Esophagus squamous epithelium (tissue), 5 donors: ENCODE measurements around the gene SPSB4. TPM values are rescaled to one million over a fixed set of nuclear protein-coding genes. Genes with fewer than 3 reads are reported as not detected.

Experiments used
- DNase-seq: peaks from one replicate; lab custom pipeline; 2025; lab: John Stamatoyannopoulos, UW
- H3K27ac ChIP-seq, 4 donors: fragments of 200-600 bp; sonication (generic); one replicate each; pipeline ENCODE4 v1.5.1; 2016 to 2019; ENCODE audit warnings: mild to moderate bottlenecking in 1 of 4
- H3K27me3 ChIP-seq, 4 donors: fragments of 200-600 bp; sonication (generic); 1 replicate in 3 of 4; 2 replicates in 1 of 4; pipeline versions ENCODE4 v1.5.1 to v1.6.0; 2017 to 2021; ENCODE audit warnings: antibody characterized with exemption in 1 of 4
- H3K36me3 ChIP-seq, 3 donors: fragments of 200-600 bp; sonication (generic); one replicate each; pipeline ENCODE4 v1.5.1; 2016 to 2019
- H3K4me1 ChIP-seq, 3 donors: fragments of 200-600 bp; sonication (generic); one replicate each; pipeline ENCODE4 v1.5.1; 2017 to 2019
- H3K4me3 ChIP-seq, 4 donors: fragments of 200-600 bp; sonication (generic); 1 replicate in 3 of 4; 2 replicates in 1 of 4; pipeline ENCODE4 v1.5.1; 2016 to 2019; ENCODE audit warnings: mild to moderate bottlenecking in 2 of 4, moderate library complexity in 1 of 4
- H3K9me3 ChIP-seq, 3 donors: fragments of 200-600 bp; sonication (generic); one replicate each; pipeline ENCODE4 v1.5.1; 2016 to 2019
- POLR2A ChIP-seq, 4 donors: fragments of 450-650 bp; IDR thresholded peaks; one replicate each; pipeline ENCODE4 v1.6.1; 2017; ENCODE audit warnings: antibody characterized with exemption in 4 of 4, mild to moderate bottlenecking in 4 of 4, moderate library complexity in 3 of 4
- WGBS, 2 donors: methylation state at CpG; one replicate each; pipeline ENCODE4 v1.1.5; 2018; 5-methylcytosine and 5-hydroxymethylcytosine counted together
- intact Hi-C: fragments of 100-400 bp; cut with DNase I; formaldehyde crosslinking; loops from one replicate; pipeline ENCODE4 v1.15.0; 2022
- total RNA-seq, 4 donors: library from RNA; depleted of rRNA; stranded (reverse); fragments of >200 nt; gene quantifications; one replicate each; pipeline ENCODE4 v1.1.0, GENCODE V29; 2016
- TF ChIP-seq, protein P1 (sequence below), 6 experiments: fragments of 450-650 bp in 4 of 6; fragments of 200-600 bp in 2 of 6; sonication (generic) in 2 of 6; IDR thresholded peaks; one replicate each; pipeline ENCODE4 v1.5.1; 2016 to 2019; ENCODE audit warnings: antibody characterized with exemption in 6 of 6, mild to moderate bottlenecking in 4 of 6, moderate library complexity in 4 of 6
- donor health status: DM: yes; HTN: yes; CAD: no.

The SPSB4 gene
- total RNA-seq, 4 donors from 2014 or later = not detected

DNA sequence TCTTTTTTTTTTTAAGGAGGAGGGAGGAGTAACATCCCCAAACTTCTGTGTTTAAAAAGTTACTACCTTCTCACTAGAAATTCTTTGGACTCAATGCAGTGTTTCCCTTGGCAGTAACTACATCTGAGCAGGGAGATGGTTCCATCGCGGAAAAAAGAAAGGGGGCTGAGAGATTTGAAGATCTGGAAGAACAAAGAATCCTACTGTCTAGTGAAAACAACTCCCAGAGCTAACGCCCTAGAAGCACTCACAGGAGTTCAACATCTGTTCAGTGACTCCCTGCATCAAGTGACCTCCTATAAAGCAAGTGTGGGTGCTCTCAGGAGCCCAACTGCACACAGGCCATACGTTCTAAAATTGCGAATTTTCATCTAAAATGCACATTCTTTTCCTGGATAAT, 113.7 kb downstream of the SPSB4 start:
- intact Hi-C loops = no loop called here
- peaks cover 0 to 7% (median 0%) of the 10 kb centered on the region in 4 donors for H3K27me3 ChIP-seq
- H3K27ac ChIP-seq = no peak overlapping the region
- 67 to 75% methylated on average over 5 of the region's 5 CpGs for WGBS, 2 donors
- no peak for DNase-seq
- no peak overlapping the region for H3K4me3 ChIP-seq
- H3K36me3 ChIP-seq = no peaks in the 10 kb centered on the region
- no peaks in the 10 kb centered on the region for H3K4me1 ChIP-seq
- TF ChIP-seq POLR2A (IDR thresholded peaks at IDR 0.05) = no peak
- TF ChIP-seq, protein P1, sequence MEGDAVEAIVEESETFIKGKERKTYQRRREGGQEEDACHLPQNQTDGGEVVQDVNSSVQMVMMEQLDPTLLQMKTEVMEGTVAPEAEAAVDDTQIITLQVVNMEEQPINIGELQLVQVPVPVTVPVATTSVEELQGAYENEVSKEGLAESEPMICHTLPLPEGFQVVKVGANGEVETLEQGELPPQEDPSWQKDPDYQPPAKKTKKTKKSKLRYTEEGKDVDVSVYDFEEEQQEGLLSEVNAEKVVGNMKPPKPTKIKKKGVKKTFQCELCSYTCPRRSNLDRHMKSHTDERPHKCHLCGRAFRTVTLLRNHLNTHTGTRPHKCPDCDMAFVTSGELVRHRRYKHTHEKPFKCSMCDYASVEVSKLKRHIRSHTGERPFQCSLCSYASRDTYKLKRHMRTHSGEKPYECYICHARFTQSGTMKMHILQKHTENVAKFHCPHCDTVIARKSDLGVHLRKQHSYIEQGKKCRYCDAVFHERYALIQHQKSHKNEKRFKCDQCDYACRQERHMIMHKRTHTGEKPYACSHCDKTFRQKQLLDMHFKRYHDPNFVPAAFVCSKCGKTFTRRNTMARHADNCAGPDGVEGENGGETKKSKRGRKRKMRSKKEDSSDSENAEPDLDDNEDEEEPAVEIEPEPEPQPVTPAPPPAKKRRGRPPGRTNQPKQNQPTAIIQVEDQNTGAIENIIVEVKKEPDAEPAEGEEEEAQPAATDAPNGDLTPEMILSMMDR (IDR thresholded peaks at IDR 0.05) = no peak
- H3K9me3 ChIP-seq = peaks cover 0 to 13% (median 11%) of the 10 kb centered on the region in 3 donors

DNA sequence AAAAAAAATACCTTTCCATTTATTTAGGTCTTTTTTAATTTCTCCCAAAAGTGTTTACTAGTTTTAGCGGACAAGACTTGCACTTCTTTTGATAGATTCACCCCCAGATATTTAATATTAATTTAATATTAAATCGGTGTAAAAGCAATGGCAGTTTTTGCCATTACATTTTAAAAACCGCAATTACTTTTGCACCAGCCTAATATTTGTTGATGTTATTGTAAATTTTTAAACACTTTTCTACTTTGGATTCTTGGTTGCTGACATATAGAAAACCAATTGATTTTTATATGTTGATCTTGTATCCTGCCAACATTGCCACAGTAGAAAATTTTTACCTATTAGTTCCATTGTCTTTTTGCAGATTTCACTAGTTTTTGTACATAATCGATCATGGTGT, 116.5 kb downstream of the SPSB4 start:
- no peaks in the 10 kb centered on the region for H3K36me3 ChIP-seq
- no peak overlapping the region for H3K4me3 ChIP-seq
- H3K9me3 ChIP-seq = no peaks in the 10 kb centered on the region
- no peak for DNase-seq
- H3K27me3 ChIP-seq = peaks cover 0 to 7% (median 0%) of the 10 kb centered on the region in 4 donors
- WGBS, 2 donors = 90 to 93% methylated on average over 4 of the region's 4 CpGs
- no peak overlapping the region for H3K27ac ChIP-seq
- H3K4me1 ChIP-seq = no peaks in the 10 kb centered on the region
- TF ChIP-seq, protein P1 (IDR thresholded peaks at IDR 0.05) = no peak
- no peak for TF ChIP-seq POLR2A (IDR thresholded peaks at IDR 0.05)
- intact Hi-C loops = no loop called here

DNA sequence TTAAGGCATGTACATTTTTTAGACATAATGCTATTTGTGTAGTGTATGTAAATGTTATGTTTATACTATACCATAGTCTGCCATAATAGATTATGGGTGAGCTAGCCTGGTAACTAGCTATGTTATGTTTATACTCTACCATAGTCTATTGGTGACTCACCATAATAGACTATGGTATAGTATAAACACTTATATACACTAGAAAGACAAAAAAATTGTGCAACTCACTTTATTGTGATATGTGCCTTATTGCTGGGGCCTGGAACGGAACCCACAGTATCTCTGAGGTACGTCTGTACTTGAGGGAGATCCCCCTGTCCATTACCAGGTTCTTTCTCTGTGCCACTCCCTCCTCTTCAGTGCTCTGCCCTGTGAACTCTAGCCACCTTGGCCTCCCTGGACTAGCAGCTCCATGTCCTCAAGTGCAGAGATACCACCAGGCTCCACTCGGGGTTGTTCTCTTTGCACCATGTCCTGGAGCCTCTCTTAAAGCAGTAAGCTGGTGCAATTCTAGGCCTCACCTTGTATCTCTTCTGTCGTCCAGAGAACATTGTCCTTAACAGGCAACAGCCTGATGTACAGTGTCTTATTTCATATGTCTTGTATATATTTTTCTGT, 119.6 kb downstream of the SPSB4 start:
- Histone ChIP-seq H3K4me3 (no peak overlapping the region), H3K36me3 (no peaks in the 10 kb centered on the region), H3K27me3 (peaks cover 0 to 23% (median 0%) of the 10 kb centered on the region in 4 donors), H3K27ac (no peak overlapping the region), H3K4me1 (no peaks in the 10 kb centered on the region), H3K9me3 (no peaks in the 10 kb centered on the region)
- 64 to 78% methylated on average over 4 of the region's 4 CpGs for WGBS, 2 donors
- no peak for DNase-seq
- TF ChIP-seq, protein P1 (IDR thresholded peaks at IDR 0.05) = no peak
- no peak for TF ChIP-seq POLR2A (IDR thresholded peaks at IDR 0.05)
- intact Hi-C loops = loop anchor here (10.0 kb wide), 1 partner anchor 66 kb away; no protein-coding TSS in a partner anchor

DNA sequence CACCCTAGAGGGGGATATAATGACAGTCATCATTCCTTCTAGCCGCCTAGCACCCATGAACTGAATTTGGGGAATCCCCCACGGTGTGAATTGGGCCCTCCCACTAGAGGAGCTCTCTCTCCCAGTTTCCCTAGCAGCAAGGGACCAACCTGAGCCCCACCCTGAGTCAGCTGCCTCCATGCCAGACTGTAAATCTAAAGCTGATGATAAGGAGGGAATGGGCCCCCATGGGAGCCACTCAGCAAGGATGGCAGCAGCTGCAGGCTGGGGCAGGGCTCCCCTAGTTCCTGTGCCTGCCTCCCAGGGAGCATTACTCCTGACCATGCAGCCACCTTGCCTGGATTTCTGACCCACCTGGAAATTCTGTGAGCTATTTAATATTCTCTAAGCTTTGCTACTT, 123.5 kb downstream of the SPSB4 start:
- no peak overlapping the region for H3K27ac ChIP-seq
- intact Hi-C loops = loop anchor here (10.0 kb wide), 1 partner anchor 70 kb away; no protein-coding TSS in a partner anchor
- H3K27me3 ChIP-seq = peaks cover 0 to 16% (median 0%) of the 10 kb centered on the region in 4 donors
- no peaks in the 10 kb centered on the region for H3K36me3 ChIP-seq
- H3K9me3 ChIP-seq = no peaks in the 10 kb centered on the region
- H3K4me1 ChIP-seq = no peaks in the 10 kb centered on the region
- no peak for DNase-seq
- WGBS, 2 donors = 47 to 48% methylated on average over 2 of the region's 2 CpGs
- no peak overlapping the region for H3K4me3 ChIP-seq
- no peak for TF ChIP-seq POLR2A (IDR thresholded peaks at IDR 0.05)
- TF ChIP-seq, protein P1 (IDR thresholded peaks at IDR 0.05) = no peak

DNA sequence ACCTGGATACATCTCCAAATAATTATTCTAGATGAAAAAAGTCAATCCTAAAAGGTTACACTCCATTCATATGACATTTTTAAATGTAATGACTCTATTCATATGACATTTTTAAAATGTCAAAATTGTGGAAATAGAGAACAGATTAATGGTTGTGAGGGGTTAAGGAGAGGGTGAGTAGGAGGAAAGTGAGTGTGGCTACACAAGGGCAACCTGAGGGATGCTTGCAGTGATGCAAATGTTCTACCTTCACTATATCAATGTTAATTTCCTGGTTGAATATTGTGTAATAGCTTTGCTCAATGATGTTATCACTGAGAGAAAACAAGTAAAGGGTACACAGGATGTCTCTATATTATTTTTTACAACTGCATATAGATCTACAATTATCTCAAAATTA, 125.6 kb downstream of the SPSB4 start:
- H3K27ac ChIP-seq = no peak overlapping the region
- H3K36me3 ChIP-seq = no peaks in the 10 kb centered on the region
- H3K4me3 ChIP-seq = no peak overlapping the region
- H3K27me3 ChIP-seq = peaks cover 0 to 16% (median 0%) of the 10 kb centered on the region in 4 donors
- intact Hi-C loops = loop anchor here (10.0 kb wide), 1 partner anchor 72 kb away; no protein-coding TSS in a partner anchor
- DNase-seq = no peak
- no peak for TF ChIP-seq POLR2A (IDR thresholded peaks at IDR 0.05)
- TF ChIP-seq, protein P1 (IDR thresholded peaks at IDR 0.05) = no peak
- no peaks in the 10 kb centered on the region for H3K4me1 ChIP-seq
- peaks cover 0 to 8% (median 0%) of the 10 kb centered on the region in 3 donors for H3K9me3 ChIP-seq
